ENCODE data around the gene NLGN1. TPM values are rescaled to one million over a fixed set of nuclear protein-coding genes. Genes with fewer than 3 reads are reported as not detected.

The NLGN1 gene
- total RNA-seq, 2 donors from 2014 or later, result 0.36 to 11.7 TPM

- Histone ChIP-seq H3K9me3 (no peaks in the 10 kb centered on the region), H3K27me3 (replicated peaks; ENCODE audit: insufficient read depth) (no peaks in the 10 kb centered on the region), H3K36me3 (no peaks in the 10 kb centered on the region), H3K4me3 (no peak overlapping the region), H3K4me1 (replicated peaks) (no peaks in the 10 kb centered on the region), H3K27ac (no peak overlapping the region)
- intact Hi-C loops (cut with DNase I), result no loop called here
- 92% methylated on average over 1 of the region's 1 CpG for WGBS
- no peak for DNase-seq (ENCODE audit: low spot score)
- no peak for TF ChIP-seq POLR2A (IDR thresholded peaks at IDR 0.05)
- no peak for TF ChIP-seq CTCF (IDR thresholded peaks at IDR 0.05)
These were observed 244.2 kb downstream of the NLGN1 start for GRCh38 chr3:173641696-173642095.

GRCh38 chr3:173644086-173645082 lies 246.8 kb downstream of the NLGN1 start:
- DNase-seq (ENCODE audit: low spot score), result no peak
- intact Hi-C loops (cut with DNase I), result no loop called here
- no peaks in the 10 kb centered on the region for H3K36me3 ChIP-seq
- no peak overlapping the region for H3K27ac ChIP-seq
- H3K9me3 ChIP-seq, result no peaks in the 10 kb centered on the region
- H3K4me3 ChIP-seq, result no peak overlapping the region
- no peaks in the 10 kb centered on the region for H3K27me3 ChIP-seq (replicated peaks; ENCODE audit: insufficient read depth)
- TF ChIP-seq POLR2A (IDR thresholded peaks at IDR 0.05) (no peak), POLR2AphosphoS5 (IDR thresholded peaks at IDR 0.05) (no peak), CTCF (IDR thresholded peaks at IDR 0.05) (no peak)
- 98% methylated on average over 13 of the region's 13 CpGs for WGBS
- no peaks in the 10 kb centered on the region for H3K4me1 ChIP-seq (replicated peaks)

GRCh38 chr3:173650596-173650995 lies 253.1 kb downstream of the NLGN1 start:
- H3K27me3 ChIP-seq (replicated peaks; ENCODE audit: insufficient read depth), result no peaks in the 10 kb centered on the region
- intact Hi-C loops (cut with DNase I), result no loop called here
- H3K4me3 ChIP-seq, result no peak overlapping the region
- no peak for DNase-seq (ENCODE audit: low spot score)
- TF ChIP-seq CTCF (IDR thresholded peaks at IDR 0.05), result no peak
- TF ChIP-seq POLR2AphosphoS5 (IDR thresholded peaks at IDR 0.05), result no peak
- TF ChIP-seq POLR2A (IDR thresholded peaks at IDR 0.05), result no peak
- H3K9me3 ChIP-seq, result no peaks in the 10 kb centered on the region
- 74% methylated on average over 1 of the region's 1 CpG for WGBS
- H3K36me3 ChIP-seq, result no peaks in the 10 kb centered on the region
- H3K4me1 ChIP-seq (replicated peaks), result no peaks in the 10 kb centered on the region
- no peak overlapping the region for H3K27ac ChIP-seq

- intact Hi-C loops (cut with DNase I), result no loop called here
- WGBS, result 83% methylated on average over 2 of the region's 2 CpGs
- no peak overlapping the region for H3K27ac ChIP-seq
- no peak for DNase-seq (ENCODE audit: low spot score)
- H3K36me3 ChIP-seq, result no peaks in the 10 kb centered on the region
- no peaks in the 10 kb centered on the region for H3K4me1 ChIP-seq (replicated peaks)
- H3K9me3 ChIP-seq, result no peaks in the 10 kb centered on the region
- no peaks in the 10 kb centered on the region for H3K27me3 ChIP-seq (replicated peaks; ENCODE audit: insufficient read depth)
- TF ChIP-seq POLR2A (IDR thresholded peaks at IDR 0.05) (no peak), CTCF (IDR thresholded peaks at IDR 0.05) (no peak), POLR2AphosphoS5 (IDR thresholded peaks at IDR 0.05) (no peak)
- no peak overlapping the region for H3K4me3 ChIP-seq
These were observed 254.5 kb downstream of the NLGN1 start for GRCh38 chr3:173652093-173652492.

GRCh38 chr3:173653781-173654180 lies 256.2 kb downstream of the NLGN1 start:
- Histone ChIP-seq H3K27ac (no peak overlapping the region), H3K4me3 (no peak overlapping the region), H3K36me3 (no peaks in the 10 kb centered on the region), H3K4me1 (replicated peaks) (no peaks in the 10 kb centered on the region), H3K27me3 (replicated peaks; ENCODE audit: insufficient read depth) (no peaks in the 10 kb centered on the region), H3K9me3 (no peaks in the 10 kb centered on the region)
- intact Hi-C loops (cut with DNase I), result no loop called here
- WGBS, result 100% methylated on average over 1 of the region's 1 CpG
- TF ChIP-seq POLR2AphosphoS5 (IDR thresholded peaks at IDR 0.05) (no peak), CTCF (IDR thresholded peaks at IDR 0.05) (no peak), POLR2A (IDR thresholded peaks at IDR 0.05) (no peak)
- no peak for DNase-seq (ENCODE audit: low spot score)
